Endothelial cell of umbilical vein (primary cell): ENCODE data around the gene RELL1. TPM values are rescaled to one million over a fixed set of nuclear protein-coding genes. Genes with fewer than 3 reads are reported as not detected.

Experiments used
- BruUV-seq: library from RNA; stranded (reverse); fragments of 400-500 nt; replicated peaks from 2 replicates; lab custom pipeline; 2021; lab: Mats Ljungman, UMichigan
- CTCF ChIA-PET: fragments of 300-600, 350-600 bp; sonication (Branson Sonifier 250); formaldehyde crosslinking; loops from one replicate; lab custom pipeline; 2021; ENCODE audit warnings: antibody characterized with exemption, inconsistent platforms; lab: Charles Lee
- POLR2A ChIA-PET: fragments of 300-600, 350-600 bp; sonication (Branson Sonifier 250); formaldehyde crosslinking; loops from one replicate; lab custom pipeline; 2021; ENCODE audit warnings: antibody characterized with exemption, inconsistent platforms; lab: Charles Lee
- DNase-seq: peaks from one replicate; pipeline ENCODE4 v3.0.0-alpha.2; 2011; ENCODE audit warnings: low read depth, low spot score
- FAIRE-seq: peaks from 2 replicates; lab custom pipeline; 2011; peaks lifted over from hg19 to GRCh38; lab: Jason Lieb, UNC
- H2AFZ ChIP-seq: 2 replicates; pipeline ENCODE4 v1.6.0; 2012; ENCODE audit warnings: low read depth, low read length, control low read depth, inconsistent platforms
- H3K27ac ChIP-seq: 2 replicates; pipeline ENCODE4 v1.5.1; 2011; ENCODE audit warnings: low read depth, mild to moderate bottlenecking, control low read depth, low read length, moderate library complexity; ENCODE audit not compliant: insufficient read depth
- H3K27me3 ChIP-seq, 2 experiments: 2 replicates each; pipeline versions ENCODE4 v1.6.0 to v1.6.1; 2011; ENCODE audit warnings: low read length in 2 of 2, mixed read lengths in 1 of 2; ENCODE audit not compliant: control insufficient read depth in 2 of 2, insufficient read depth in 2 of 2
- H3K36me3 ChIP-seq, 2 experiments: 2 replicates in 1 of 2; 3 replicates in 1 of 2; pipeline ENCODE4 v1.5.1; 2011; ENCODE audit warnings: low read length in 2 of 2, mild to moderate bottlenecking in 1 of 2, moderate library complexity in 1 of 2; ENCODE audit not compliant: control insufficient read depth in 2 of 2, insufficient read depth in 2 of 2; ENCODE audit errors: extremely low read depth in 1 of 2
- H3K4me1 ChIP-seq: 3 replicates; pipeline ENCODE4 v1.5.1; 2011; ENCODE audit warnings: mild to moderate bottlenecking, low read length; ENCODE audit not compliant: control insufficient read depth, insufficient read depth; ENCODE audit errors: extremely low read depth
- H3K4me2 ChIP-seq: 2 replicates; pipeline ENCODE4 v1.6.1; 2011; ENCODE audit warnings: low read length, control low read depth, mixed read lengths; ENCODE audit not compliant: insufficient read depth
- H3K4me3 ChIP-seq, 3 experiments: fragments of 200-600 bp in 1 of 3; sonication (generic), shearing (Covaris generic) in 1 of 3; replicated peaks in 1 of 3; 2 replicates each; pipeline ENCODE4 v1.5.1; 2011 to 2016; ENCODE audit warnings: control low read depth in 3 of 3, low read length in 3 of 3, mild to moderate bottlenecking in 2 of 3, inconsistent platforms in 1 of 3, low read depth in 1 of 3, moderate library complexity in 1 of 3; ENCODE audit not compliant: insufficient read depth in 1 of 3
- H3K79me2 ChIP-seq: 2 replicates; pipeline ENCODE4 v1.6.0; 2012; ENCODE audit warnings: low read length, inconsistent platforms; ENCODE audit not compliant: control insufficient read depth, insufficient read depth
- H3K9ac ChIP-seq: replicated peaks from 2 replicates; pipeline ENCODE3; 2011; ENCODE audit warnings: low read length, control low read depth; ENCODE audit not compliant: insufficient read depth; ENCODE audit errors: extremely low read depth
- H3K9me1 ChIP-seq: replicated peaks from 3 replicates; pipeline ENCODE4 v1.6.0; 2011; ENCODE audit warnings: mild to moderate bottlenecking, low read length; ENCODE audit not compliant: control insufficient read depth, insufficient read depth; ENCODE audit errors: extremely low read depth
- H3K9me3 ChIP-seq: replicated peaks from 2 replicates; pipeline ENCODE4 v1.5.1; 2012; ENCODE audit warnings: low read length, inconsistent platforms; ENCODE audit not compliant: control insufficient read depth, insufficient read depth
- H4K20me1 ChIP-seq: replicated peaks from 2 replicates; pipeline ENCODE3; 2011; ENCODE audit warnings: mild to moderate bottlenecking, low read length; ENCODE audit not compliant: control insufficient read depth, insufficient read depth; ENCODE audit errors: extremely low read depth
- EZH2 ChIP-seq: IDR thresholded peaks from 2 replicates; pipeline ENCODE4 v1.6.1; 2012; ENCODE audit warnings: borderline replicate concordance, low read depth, mild to moderate bottlenecking, moderate library complexity, low read length, inconsistent platforms; ENCODE audit not compliant: severe bottlenecking
- FOS ChIP-seq: IDR thresholded peaks from 2 replicates; pipeline ENCODE4 v1.6.1; 2011; ENCODE audit warnings: mild to moderate bottlenecking, low read length, moderate library complexity, borderline replicate concordance; ENCODE audit not compliant: insufficient read depth
- GATA2 ChIP-seq: IDR thresholded peaks from 2 replicates; pipeline ENCODE4 v1.7.0; 2011; ENCODE audit warnings: low read depth, mild to moderate bottlenecking, moderate library complexity, mixed read lengths, low read length; ENCODE audit not compliant: insufficient read length, insufficient read depth
- JUN ChIP-seq: IDR thresholded peaks from 2 replicates; pipeline ENCODE4 v1.6.1; 2011; ENCODE audit warnings: borderline replicate concordance, low read depth; ENCODE audit not compliant: insufficient read length, insufficient read depth
- MYC ChIP-seq: IDR thresholded peaks from one replicate; pipeline ENCODE4 v1.6.1; 2011; ENCODE audit warnings: mild to moderate bottlenecking, low read depth, low read length
- dilution Hi-C: fragments of 300-500 bp; cut with MboI; formaldehyde crosslinking; loops from one replicate; pipeline ENCODE4 v1.15.0; 2019; ENCODE audit warnings: low sequenced_read_pairs; ENCODE audit not compliant: extremely low pct_ligation_motif_present
- intact Hi-C: fragments of 100-400 bp; cut with micrococcal nuclease; formaldehyde crosslinking; loops from one replicate; pipeline ENCODE4 v1.10.0; 2022
- polyA plus RNA-seq, 4 experiments: library from polyadenylated mRNA; depleted of rRNA in 3 of 4; stranded (reverse) in 3 of 4; unstranded in 1 of 4; fragments of >200 nt; gene quantifications; 2 replicates each; pipeline versions ENCODE4 v1.2.1 to v1.2.3, GENCODE V29; 2011 to 2012; ENCODE audit warnings: missing spikeins in 1 of 4
- total RNA-seq: library from RNA; stranded (reverse); gene quantifications from 2 replicates; pipeline ENCODE4 v1.2.3, GENCODE V29; 2021
- TF ChIP-seq, protein P1 (sequence below), 2 donors: IDR thresholded peaks; 1 replicate in 1 of 2; 2 replicates in 1 of 2; pipeline ENCODE4 v1.5.1; 2011; ENCODE audit warnings: low read length in 2 of 2, mild to moderate bottlenecking in 2 of 2, moderate library complexity in 2 of 2, control low read depth in 1 of 2, inconsistent platforms in 1 of 2, low read depth in 1 of 2; ENCODE audit not compliant: insufficient read depth in 1 of 2; ENCODE audit errors: extremely low read depth in 1 of 2

Gene RELL1
- total and polyA plus RNA-seq, 2 donors (not counting 3 experiments of a cell fraction or from before 2014, with no cell fraction given), result 20.8 to 91.7 TPM

DNA sequence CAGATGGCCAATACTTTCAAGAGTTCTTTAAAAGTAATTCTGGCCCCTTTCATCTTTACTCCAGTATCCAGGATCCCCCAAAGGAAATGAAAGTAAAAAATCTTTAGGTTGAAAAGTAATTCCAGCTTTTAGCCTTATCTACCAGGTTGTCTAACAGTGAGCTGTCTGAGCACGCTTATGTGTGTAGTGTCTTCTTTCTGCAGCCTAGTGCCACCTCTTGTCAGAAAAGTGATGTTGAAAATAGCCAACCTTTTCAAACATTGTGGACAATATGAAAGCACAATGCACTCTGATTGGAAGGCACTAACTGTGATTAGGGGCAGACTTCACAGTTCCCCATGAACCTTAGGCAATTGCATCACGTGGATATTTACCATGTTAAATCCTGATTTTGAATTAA, 92.1 kb downstream of the RELL1 start:
- no peak overlapping the region for H2AFZ ChIP-seq
- no TSS peak for BruUV-seq
- CTCF ChIA-PET, result interaction anchor here (1.5 to 4.0 kb wide), 2 partner anchors 8 to 141 kb away, joined by 4 to 15 read pairs; no protein-coding TSS in a partner anchor
- dilution Hi-C loops (no loop called here), intact Hi-C loops (no loop called here)
- POLR2A ChIA-PET, result no interaction called here
- H3K9me3 ChIP-seq, result no peaks in the 10 kb centered on the region
- no peak overlapping the region for H3K9ac ChIP-seq
- no peak for DNase-seq
- H4K20me1 ChIP-seq, result no peaks in the 10 kb centered on the region
- H3K4me3 ChIP-seq, result no peak overlapping the region
- no peaks in the 10 kb centered on the region for H3K4me1 ChIP-seq
- no peak overlapping the region for H3K4me2 ChIP-seq
- no peaks in the 10 kb centered on the region for H3K27me3 ChIP-seq
- no peaks in the 10 kb centered on the region for H3K9me1 ChIP-seq
- no peaks in the 10 kb centered on the region for H3K79me2 ChIP-seq
- FAIRE-seq, result no peak
- TF ChIP-seq EZH2, result no peak
- TF ChIP-seq, protein P1, sequence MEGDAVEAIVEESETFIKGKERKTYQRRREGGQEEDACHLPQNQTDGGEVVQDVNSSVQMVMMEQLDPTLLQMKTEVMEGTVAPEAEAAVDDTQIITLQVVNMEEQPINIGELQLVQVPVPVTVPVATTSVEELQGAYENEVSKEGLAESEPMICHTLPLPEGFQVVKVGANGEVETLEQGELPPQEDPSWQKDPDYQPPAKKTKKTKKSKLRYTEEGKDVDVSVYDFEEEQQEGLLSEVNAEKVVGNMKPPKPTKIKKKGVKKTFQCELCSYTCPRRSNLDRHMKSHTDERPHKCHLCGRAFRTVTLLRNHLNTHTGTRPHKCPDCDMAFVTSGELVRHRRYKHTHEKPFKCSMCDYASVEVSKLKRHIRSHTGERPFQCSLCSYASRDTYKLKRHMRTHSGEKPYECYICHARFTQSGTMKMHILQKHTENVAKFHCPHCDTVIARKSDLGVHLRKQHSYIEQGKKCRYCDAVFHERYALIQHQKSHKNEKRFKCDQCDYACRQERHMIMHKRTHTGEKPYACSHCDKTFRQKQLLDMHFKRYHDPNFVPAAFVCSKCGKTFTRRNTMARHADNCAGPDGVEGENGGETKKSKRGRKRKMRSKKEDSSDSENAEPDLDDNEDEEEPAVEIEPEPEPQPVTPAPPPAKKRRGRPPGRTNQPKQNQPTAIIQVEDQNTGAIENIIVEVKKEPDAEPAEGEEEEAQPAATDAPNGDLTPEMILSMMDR (IDR thresholded peaks at IDR 0.05; ENCODE audit: extremely low read depth in 1 of 2, insufficient read depth in 1 of 2, low read depth in 1 of 2, low read length in 2 of 2), result no peak
- no peak for TF ChIP-seq JUN
- TF ChIP-seq GATA2, result no peak
- TF ChIP-seq FOS, result no peak
- TF ChIP-seq MYC, result no peak
- H3K27ac ChIP-seq, result no peak overlapping the region
- H3K36me3 ChIP-seq, result no peaks in the 10 kb centered on the region
